Stimulated activated CD4-positive, alpha-beta T cell treated with anti-CD3 and anti-CD28 coated beads, Interleukin-2, amount 100 ng/mL, for 24 hours (primary cell): ENCODE measurements around the gene SYT1.

Source experiments
- DNase-seq, 2 donors: peaks; one replicate each; pipeline ENCODE4 v3.0.0-alpha.2; 2020

The SYT1 gene

GRCh38 chr12:79454338-79454843 is 589.8 kb downstream of the SYT1 start:
- no peak for DNase-seq

GRCh38 chr12:79455286-79455685 is 590.7 kb downstream of the SYT1 start:
- DNase-seq: no peak

- DNase-seq: no peak
Observed at GRCh38 chr12:79482323-79482722, 617.7 kb downstream of the SYT1 start.

- no peak for DNase-seq
Observed at GRCh38 chr12:79482921-79483320, 618.3 kb downstream of the SYT1 start.

- no peak for DNase-seq
Observed at GRCh38 chr12:79486154-79486553, 621.6 kb downstream of the SYT1 start.

GRCh38 chr12:79487386-79488110 is 623.0 kb downstream of the SYT1 start:
- no peak for DNase-seq
